K562 treated with DMSO at 1 percent for 24 hours (cell line): ENCODE measurements around the gene RABEP2. TPM values are rescaled to one million over a fixed set of nuclear protein-coding genes. Genes with fewer than 3 reads are reported as not detected.

ENCODE experiments used
- total RNA-seq: library from RNA; unstranded; fragments of 300-600 nt; gene quantifications from 2 replicates; pipeline ENCODE4 v1.2.3, GENCODE V29; 2022; ENCODE audit warnings: low read depth; ENCODE audit not compliant: insufficient read depth

Gene RABEP2
- total RNA-seq: 33.5 and 36.2 TPM in 2 replicates

GRCh38 chr16:28924762-28925385 lies at the start of gene RABEP2:
Gene RABEP2 (minus strand): TSS chr16:28925238. CDS start chr16:28925163, 75 bp downstream.

GRCh38 chr16:28974437-28975157 lies 49.6 kb upstream of the RABEP2 start, which contains the start of gene SPNS1:
Gene SPNS1 (plus strand): TSS chr16:28974778. CDS start chr16:28975152, 374 bp downstream.

GRCh38 chr16:28950648-28951409 lies 25.8 kb upstream of the RABEP2 start, which contains the start of gene NFATC2IP:
Gene NFATC2IP (plus strand): TSS chr16:28950937. CDS start chr16:28951012, 75 bp downstream.

GRCh38 chr16:28931801-28932225 lies 6.8 kb upstream of the RABEP2 start, which contains the start of gene CD19:
Gene CD19 (plus strand): TSS chr16:28931971. CDS start chr16:28932001, 30 bp downstream.

GRCh38 chr16:28878083-28878926 lies 46.7 kb downstream of the RABEP2 start, which contains the start of gene ATP2A1:
Gene ATP2A1 (plus strand): TSS chr16:28878488. CDS start chr16:28878672, 184 bp downstream.

Other genes with a start within 250 kb of the RABEP2 start
- 271 and 279 TPM in 2 replicates for gene EIF3C, start 213.8 kb downstream of the RABEP2 start, total RNA-seq
- 0.22 TPM in 1 of 2 replicates, not detected in the other for gene NPIPB9, start 173.5 kb downstream of the RABEP2 start, total RNA-seq
- gene ATXN2L, start 102.2 kb downstream of the RABEP2 start, total RNA-seq: 275 and 280 TPM in 2 replicates
- gene TUFM, start 78.9 kb downstream of the RABEP2 start, total RNA-seq: 261 and 292 TPM in 2 replicates
- gene SH2B1, start 61.4 kb downstream of the RABEP2 start, total RNA-seq: 56.6 and 57.2 TPM in 2 replicates
- gene ATP2A1, start 46.8 kb downstream of the RABEP2 start, total RNA-seq: 4.1 and 5.6 TPM in 2 replicates
- 6.9 and 10.8 TPM in 2 replicates for gene CD19, start 6.7 kb upstream of the RABEP2 start, total RNA-seq
- 23.1 and 24.2 TPM in 2 replicates for gene NFATC2IP, start 25.7 kb upstream of the RABEP2 start, total RNA-seq
- gene SPNS1, start 49.5 kb upstream of the RABEP2 start, total RNA-seq: 107 TPM in 2 replicates
- gene LAT, start 59.8 kb upstream of the RABEP2 start, total RNA-seq: 1.9 and 2.1 TPM in 2 replicates